Activated CD8-positive, alpha-beta T cell treated with anti-CD3 and anti-CD28 coated beads for 36 hours (primary cell): Measurements from ENCODE around the gene RAD51B. TPM values are rescaled to one million over a fixed set of nuclear protein-coding genes. Genes with fewer than 3 reads are reported as not detected.
"Not testable (repeated sequence)": the region's sequence is repeated elsewhere in the genome, so short reads cannot be mapped to it uniquely, and the experiment has no call there.

ENCODE experiments used
- ATAC-seq: fragments of 200-7000 bp; cut with Tn5 transposase; one replicate; pipeline ENCODE4 v1.10.0; 2021; ENCODE audit warnings: mild to moderate bottlenecking, moderate library complexity
- CTCF ChIA-PET: fragments of 350-600 bp; sonication (Branson Sonifier 250); formaldehyde crosslinking; loops from one replicate; lab custom pipeline; 2021; ENCODE audit warnings: antibody characterized with exemption; lab: Charles Lee
- POLR2A ChIA-PET: fragments of 350-600 bp; sonication (Branson Sonifier 250); formaldehyde crosslinking; loops from one replicate; lab custom pipeline; 2021; ENCODE audit warnings: antibody characterized with exemption; lab: Charles Lee
- DNase-seq: peaks from one replicate; pipeline ENCODE4 v3.0.0-alpha.2; 2020
- H3K27ac Mint-ChIP-seq: one replicate; pipeline ENCODE4 v1.8.0; 2021; ENCODE audit warnings: mild to moderate bottlenecking, mixed read lengths
- H3K27me3 Mint-ChIP-seq: one replicate; pipeline ENCODE4 v1.8.0; 2021; ENCODE audit warnings: mixed read lengths
- H3K36me3 Mint-ChIP-seq: one replicate; pipeline ENCODE4 v1.8.0; 2021; ENCODE audit warnings: low read depth, mixed read lengths
- H3K4me1 Mint-ChIP-seq: one replicate; pipeline ENCODE4 v1.8.0; 2021; ENCODE audit warnings: low read depth, mixed read lengths
- H3K4me3 Mint-ChIP-seq: one replicate; pipeline ENCODE4 v1.8.0; 2021; ENCODE audit warnings: mild to moderate bottlenecking, moderate library complexity, mixed read lengths
- H3K9me3 Mint-ChIP-seq: one replicate; pipeline ENCODE4 v1.8.0; 2021; ENCODE audit warnings: mixed read lengths
- CTCF ChIP-seq: fragments of 200-600 bp; IDR thresholded peaks from one replicate; pipeline ENCODE4 v1.8.0; 2022; ENCODE audit warnings: antibody characterized with exemption, mild to moderate bottlenecking
- intact Hi-C: fragments of 100-400 bp; cut with micrococcal nuclease; formaldehyde crosslinking; loops from one replicate; pipeline ENCODE4 v1.10.0; 2022
- total RNA-seq, 2 experiments: library from RNA; stranded (reverse); gene quantifications; one replicate each; pipeline ENCODE4 v1.2.3, GENCODE V29; 2021

Gene RAD51B
- total RNA-seq, 2 experiments from 2014 or later, result 38.2 to 40.6 TPM

GRCh38 chr14:67963545-67963944 is 144.0 kb downstream of the RAD51B start:
- H3K9me3 Mint-ChIP-seq, result peaks cover 5% of the 10 kb centered on the region
- no peaks in the 10 kb centered on the region for H3K27me3 Mint-ChIP-seq
- TF ChIP-seq CTCF, result no peak
- H3K27ac Mint-ChIP-seq, result no peak overlapping the region
- intact Hi-C loops, result no loop called here
- H3K36me3 Mint-ChIP-seq, result peaks cover 25% of the 10 kb centered on the region
- CTCF ChIA-PET, result interaction anchor here (0.6 kb wide), 1 partner anchor 10 kb away, joined by 3 read pairs; no protein-coding TSS in a partner anchor
- POLR2A ChIA-PET, result no interaction called here
- ATAC-seq, result no peak
- DNase-seq, result no peak
- H3K4me1 Mint-ChIP-seq, result no peaks in the 10 kb centered on the region
- no peak overlapping the region for H3K4me3 Mint-ChIP-seq

- ChIA-PET POLR2A (no interaction called here), CTCF (interaction anchor here (0.6 kb wide), 1 partner anchor 10 kb away, joined by 3 read pairs; no protein-coding TSS in a partner anchor)
- ATAC-seq, result no peak
- peaks cover 28% of the 10 kb centered on the region for H3K36me3 Mint-ChIP-seq
- TF ChIP-seq CTCF, result no peak
- DNase-seq, result no peak
- no peak overlapping the region for H3K4me3 Mint-ChIP-seq
- intact Hi-C loops, result no loop called here
- H3K27me3 Mint-ChIP-seq, result no peaks in the 10 kb centered on the region
- H3K9me3 Mint-ChIP-seq, result peaks cover 5% of the 10 kb centered on the region
- no peak overlapping the region for H3K27ac Mint-ChIP-seq
- H3K4me1 Mint-ChIP-seq, result no peaks in the 10 kb centered on the region
These were observed 144.6 kb downstream of the RAD51B start for GRCh38 chr14:67963960-67964812.

GRCh38 chr14:67965696-67966095 is 146.1 kb downstream of the RAD51B start:
- Mint-ChIP-seq H3K4me1 (no peaks in the 10 kb centered on the region), H3K27ac (no peak overlapping the region), H3K4me3 (no peak overlapping the region), H3K9me3 (peaks cover 5% of the 10 kb centered on the region), H3K27me3 (no peaks in the 10 kb centered on the region), H3K36me3 (peaks cover 28% of the 10 kb centered on the region)
- ATAC-seq (no peak), DNase-seq (no peak)
- CTCF ChIA-PET, result no interaction called here
- TF ChIP-seq CTCF, result no peak
- POLR2A ChIA-PET, result no interaction called here
- intact Hi-C loops, result no loop called here

- ChIA-PET CTCF (interaction anchor here (1.0 to 1.5 kb wide), 2 partner anchors 23 to 877 kb away, joined by 4 to 5 read pairs; no protein-coding TSS in a partner anchor), POLR2A (no interaction called here)
- DNase-seq, result no peak
- Mint-ChIP-seq H3K4me1 (no peaks in the 10 kb centered on the region), H3K27ac (no peak overlapping the region), H3K27me3 (no peaks in the 10 kb centered on the region), H3K9me3 (peaks cover 5% of the 10 kb centered on the region), H3K36me3 (peaks cover 28% of the 10 kb centered on the region), H3K4me3 (no peak overlapping the region)
- intact Hi-C loops, result no loop called here
- no peak for ATAC-seq
- TF ChIP-seq CTCF, result no peak
These were observed 147.6 kb downstream of the RAD51B start for GRCh38 chr14:67967206-67967605.

GRCh38 chr14:67967970-67968369 is 148.4 kb downstream of the RAD51B start:
- POLR2A ChIA-PET, DNase-seq, H3K27ac Mint-ChIP-seq, ATAC-seq, intact Hi-C loops, H3K9me3 Mint-ChIP-seq, H3K4me1 Mint-ChIP-seq, H3K4me3 Mint-ChIP-seq, H3K27me3 Mint-ChIP-seq: not testable (repeated sequence)
- CTCF ChIA-PET, result interaction anchor here (1.0 to 1.5 kb wide), 2 partner anchors 24 to 876 kb away, joined by 4 to 5 read pairs; no protein-coding TSS in a partner anchor
- peaks cover 28% of the 10 kb centered on the region for H3K36me3 Mint-ChIP-seq
